Measurements from ENCODE around the gene WWC2.

Gene WWC2

GRCh38 chr4:183204793-183205192 lies 105.7 kb downstream of the WWC2 start:
- no peaks in the 10 kb centered on the region for H3K79me2 ChIP-seq (ENCODE audit: control insufficient read depth, low read length)

GRCh38 chr4:183205193-183205592 lies 106.1 kb downstream of the WWC2 start:
- Histone ChIP-seq H3K4me3 (ENCODE audit: low read length) (no peak overlapping the region), H3K27me3 (ENCODE audit: control insufficient read depth, low read length) (no peaks in the 10 kb centered on the region), H3K9me2 (replicated peaks; ENCODE audit: control insufficient read depth, low read length) (no peaks in the 10 kb centered on the region), H3K79me2 (ENCODE audit: control insufficient read depth, low read length) (no peaks in the 10 kb centered on the region), H3K9me3 (ENCODE audit: control insufficient read depth, insufficient read depth, low read length) (no peaks in the 10 kb centered on the region), H3K4me2 (ENCODE audit: low read length) (no peak overlapping the region), H4K20me1 (ENCODE audit: control insufficient read depth, insufficient read depth, low read depth, low read length) (no peaks in the 10 kb centered on the region), H3K4me1 (ENCODE audit: control insufficient read depth, low read length) (no peaks in the 10 kb centered on the region), H3F3A (ENCODE audit: control insufficient read depth, insufficient read depth) (no peaks in the 10 kb centered on the region), H3K36me3 (ENCODE audit: control insufficient read depth, low read length) (no peaks in the 10 kb centered on the region), H3K27ac (ENCODE audit: low read depth, low read length) (no peak overlapping the region)
- TF ChIP-seq CTCF (IDR thresholded peaks at IDR 0.05; ENCODE audit: low read depth, low read length, poor library complexity, severe bottlenecking) (no peak), EZH2phosphoT487 (IDR thresholded peaks at IDR 0.05; ENCODE audit: borderline replicate concordance, low read length) (no peak)

More at GRCh38 chr4:183204793-183205192, 105.7 kb downstream of the WWC2 start:
- Histone ChIP-seq H3K27ac (ENCODE audit: low read depth, low read length) (no peak overlapping the region), H3K36me3 (ENCODE audit: control insufficient read depth, low read length) (no peaks in the 10 kb centered on the region), H3K4me3 (ENCODE audit: low read length) (no peak overlapping the region), H3K9me2 (replicated peaks; ENCODE audit: control insufficient read depth, low read length) (no peaks in the 10 kb centered on the region), H3K4me2 (ENCODE audit: low read length) (no peak overlapping the region), H3K9me3 (ENCODE audit: control insufficient read depth, insufficient read depth, low read length) (no peaks in the 10 kb centered on the region), H3F3A (ENCODE audit: control insufficient read depth, insufficient read depth) (no peaks in the 10 kb centered on the region), H4K20me1 (ENCODE audit: control insufficient read depth, insufficient read depth, low read depth, low read length) (no peaks in the 10 kb centered on the region), H3K4me1 (ENCODE audit: control insufficient read depth, low read length) (no peaks in the 10 kb centered on the region), H3K27me3 (ENCODE audit: control insufficient read depth, low read length) (no peaks in the 10 kb centered on the region)
- TF ChIP-seq EZH2phosphoT487 (IDR thresholded peaks at IDR 0.05; ENCODE audit: borderline replicate concordance, low read length) (no peak), CTCF (IDR thresholded peaks at IDR 0.05; ENCODE audit: low read depth, low read length, poor library complexity, severe bottlenecking) (no peak)

- Histone ChIP-seq H3K27ac (ENCODE audit: low read depth, low read length) (no peak overlapping the region), H3K9me3 (ENCODE audit: control insufficient read depth, insufficient read depth, low read length) (no peaks in the 10 kb centered on the region), H3K4me3 (ENCODE audit: low read length) (no peak overlapping the region), H3K4me2 (ENCODE audit: low read length) (no peak overlapping the region), H4K20me1 (ENCODE audit: control insufficient read depth, insufficient read depth, low read depth, low read length) (no peaks in the 10 kb centered on the region), H3K9me2 (replicated peaks; ENCODE audit: control insufficient read depth, low read length) (no peaks in the 10 kb centered on the region), H3K4me1 (ENCODE audit: control insufficient read depth, low read length) (no peaks in the 10 kb centered on the region), H3F3A (ENCODE audit: control insufficient read depth, insufficient read depth) (no peaks in the 10 kb centered on the region), H3K79me2 (ENCODE audit: control insufficient read depth, low read length) (no peaks in the 10 kb centered on the region), H3K27me3 (ENCODE audit: control insufficient read depth, low read length) (no peaks in the 10 kb centered on the region), H3K36me3 (ENCODE audit: control insufficient read depth, low read length) (no peaks in the 10 kb centered on the region)
- TF ChIP-seq EZH2phosphoT487 (IDR thresholded peaks at IDR 0.05; ENCODE audit: borderline replicate concordance, low read length): no peak
- TF ChIP-seq CTCF (IDR thresholded peaks at IDR 0.05; ENCODE audit: low read depth, low read length, poor library complexity, severe bottlenecking): no peak
Observed at GRCh38 chr4:183205709-183206108, 106.7 kb downstream of the WWC2 start.

GRCh38 chr4:183211533-183211932 lies 112.5 kb downstream of the WWC2 start:
- Histone ChIP-seq H3K4me1 (ENCODE audit: control insufficient read depth, low read length) (no peaks in the 10 kb centered on the region), H3K36me3 (ENCODE audit: control insufficient read depth, low read length) (no peaks in the 10 kb centered on the region), H3K27me3 (ENCODE audit: control insufficient read depth, low read length) (no peaks in the 10 kb centered on the region), H4K20me1 (ENCODE audit: control insufficient read depth, insufficient read depth, low read depth, low read length) (no peaks in the 10 kb centered on the region), H3K4me3 (ENCODE audit: low read length) (no peak overlapping the region), H3K9me3 (ENCODE audit: control insufficient read depth, insufficient read depth, low read length) (no peaks in the 10 kb centered on the region), H3K4me2 (ENCODE audit: low read length) (no peak overlapping the region), H3K9me2 (replicated peaks; ENCODE audit: control insufficient read depth, low read length) (no peaks in the 10 kb centered on the region), H3F3A (ENCODE audit: control insufficient read depth, insufficient read depth) (no peaks in the 10 kb centered on the region), H3K79me2 (ENCODE audit: control insufficient read depth, low read length) (no peaks in the 10 kb centered on the region), H3K27ac (ENCODE audit: low read depth, low read length) (no peak overlapping the region)
- TF ChIP-seq CTCF (IDR thresholded peaks at IDR 0.05; ENCODE audit: low read depth, low read length, poor library complexity, severe bottlenecking) (no peak), EZH2phosphoT487 (IDR thresholded peaks at IDR 0.05; ENCODE audit: borderline replicate concordance, low read length) (no peak)

Data from DOHH2 (cell line).